ENCODE results near the gene TSPAN32.
"Not testable (repeated sequence)": the region's sequence is repeated elsewhere in the genome, so short reads cannot be mapped to it uniquely, and the experiment has no call there.

Gene TSPAN32

DNA sequence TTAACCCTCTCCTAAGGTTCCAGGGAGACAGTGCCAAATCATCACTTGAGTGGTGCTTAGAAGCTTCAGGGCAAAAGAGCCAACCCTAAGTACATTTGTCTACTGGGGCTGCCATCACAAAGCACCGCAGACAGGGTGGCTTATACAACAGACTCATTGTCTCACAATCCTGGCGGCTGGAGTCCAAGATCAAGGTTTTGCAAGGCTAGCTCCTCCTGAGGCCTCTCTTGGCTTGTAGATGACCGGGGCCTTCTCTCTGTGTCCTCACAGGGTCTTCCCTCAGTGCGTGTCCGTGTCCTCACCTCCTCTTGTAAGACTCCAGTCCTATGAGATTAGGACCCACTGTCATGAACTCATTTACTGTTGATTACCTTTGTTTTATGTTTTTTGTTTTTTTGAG lies 41.2 kb downstream of the TSPAN32 start:
- DNase-seq (ENCODE audit: low spot score) = no peak

GRCh38 chr11:2343502-2343901 lies 41.7 kb downstream of the TSPAN32 start:
- no peak for DNase-seq (ENCODE audit: low spot score)

DNA sequence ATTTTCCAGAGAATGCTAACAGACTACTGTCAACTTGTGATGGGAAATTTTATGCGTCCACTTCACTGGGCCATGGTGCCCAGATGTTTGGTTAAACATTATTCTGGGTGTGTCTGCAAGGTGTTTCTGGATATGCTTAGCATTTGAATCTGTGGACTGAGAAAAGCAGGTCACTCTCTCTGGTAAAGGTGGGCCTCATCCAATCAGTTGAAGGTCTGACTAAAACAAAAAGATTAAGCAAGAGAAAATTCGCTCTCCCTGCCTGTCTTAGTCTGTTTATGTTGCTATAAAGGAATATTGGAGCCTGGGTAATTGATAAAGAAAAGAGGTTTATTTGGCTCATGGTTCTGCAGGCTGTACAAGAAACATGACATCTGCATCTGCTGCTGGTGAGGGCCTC lies 43.2 kb downstream of the TSPAN32 start:
- DNase-seq (ENCODE audit: low spot score) = no peak

DNA sequence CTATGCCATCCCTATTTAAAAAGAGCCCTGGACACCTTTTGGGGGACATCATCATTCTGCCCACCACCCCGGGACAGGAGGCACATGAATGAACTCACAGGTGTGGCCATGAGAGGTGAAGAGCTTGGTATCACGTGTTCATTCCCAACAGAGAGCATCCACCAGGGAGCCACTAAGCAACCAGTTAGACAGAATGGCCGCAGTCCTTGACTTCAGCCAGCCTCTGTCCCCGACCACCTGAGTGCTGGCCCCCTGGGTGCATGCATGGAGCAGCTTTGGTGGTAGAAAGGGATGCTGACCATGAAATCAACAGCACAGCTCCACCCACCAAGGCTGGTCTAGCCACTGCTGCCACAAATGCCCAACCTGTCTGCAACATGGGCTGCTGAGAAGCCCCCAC lies 44.2 kb downstream of the TSPAN32 start:
- no peak for DNase-seq (ENCODE audit: low spot score)

GRCh38 chr11:2346586-2347307 lies 44.9 kb downstream of the TSPAN32 start:
- no peak for DNase-seq (ENCODE audit: low spot score)

GRCh38 chr11:2347308-2347830 lies 45.6 kb downstream of the TSPAN32 start:
- no peak for DNase-seq (ENCODE audit: low spot score)

DNA sequence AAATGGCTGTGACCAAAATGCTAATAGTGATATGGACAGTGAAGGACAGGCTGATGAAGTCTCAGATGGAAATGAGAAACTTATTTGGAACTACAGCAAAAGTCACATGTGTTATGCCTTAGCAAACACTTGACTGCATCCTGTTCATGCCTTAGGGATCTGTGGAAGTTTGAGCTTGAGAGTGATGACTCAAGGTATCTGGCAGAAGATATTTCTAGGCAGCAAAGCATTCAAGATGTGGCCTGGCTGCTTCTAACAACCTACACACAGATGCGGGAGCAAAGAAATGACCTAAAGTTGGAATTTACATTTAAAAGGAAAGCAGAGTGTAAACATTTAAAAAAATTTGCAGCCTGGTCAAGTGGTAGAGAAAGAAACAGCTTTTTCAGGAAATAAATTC lies 47.2 kb downstream of the TSPAN32 start:
- DNase-seq (ENCODE audit: low spot score) = no peak

DNA sequence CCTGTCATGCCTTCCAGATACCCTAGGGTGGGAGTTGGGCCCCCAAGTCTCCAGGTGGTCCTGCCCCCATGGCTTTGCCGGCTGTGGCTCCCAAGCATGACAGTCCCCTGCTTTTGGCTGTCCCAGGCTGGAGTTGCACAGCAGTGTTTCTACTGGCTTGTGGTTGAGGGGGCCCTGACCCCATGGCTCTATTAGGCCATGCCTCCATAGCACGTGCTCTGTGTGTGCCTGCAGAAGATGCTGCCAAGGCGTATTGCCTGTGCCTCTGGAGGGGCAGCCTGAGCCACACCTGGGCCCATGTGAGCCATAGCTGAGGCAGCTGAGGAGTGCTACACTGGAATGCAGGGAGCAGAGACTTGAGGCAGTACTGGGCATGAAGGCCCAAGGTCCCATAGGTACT lies 49.9 kb downstream of the TSPAN32 start:
- DNase-seq (ENCODE audit: low spot score) = no peak

- no peak for DNase-seq (ENCODE audit: low spot score)
Measured at GRCh38 chr11:2352420-2352819, 50.6 kb downstream of the TSPAN32 start.

- DNase-seq (ENCODE audit: low spot score) = no peak
Measured at GRCh38 chr11:2355000-2355644, 53.3 kb downstream of the TSPAN32 start.

- DNase-seq (ENCODE audit: low spot score) = no peak
Measured at GRCh38 chr11:2357246-2357645, 55.4 kb downstream of the TSPAN32 start.

GRCh38 chr11:2357651-2358050 lies 55.8 kb downstream of the TSPAN32 start:
- not testable (repeated sequence) for DNase-seq (ENCODE audit: low spot score)

DNA sequence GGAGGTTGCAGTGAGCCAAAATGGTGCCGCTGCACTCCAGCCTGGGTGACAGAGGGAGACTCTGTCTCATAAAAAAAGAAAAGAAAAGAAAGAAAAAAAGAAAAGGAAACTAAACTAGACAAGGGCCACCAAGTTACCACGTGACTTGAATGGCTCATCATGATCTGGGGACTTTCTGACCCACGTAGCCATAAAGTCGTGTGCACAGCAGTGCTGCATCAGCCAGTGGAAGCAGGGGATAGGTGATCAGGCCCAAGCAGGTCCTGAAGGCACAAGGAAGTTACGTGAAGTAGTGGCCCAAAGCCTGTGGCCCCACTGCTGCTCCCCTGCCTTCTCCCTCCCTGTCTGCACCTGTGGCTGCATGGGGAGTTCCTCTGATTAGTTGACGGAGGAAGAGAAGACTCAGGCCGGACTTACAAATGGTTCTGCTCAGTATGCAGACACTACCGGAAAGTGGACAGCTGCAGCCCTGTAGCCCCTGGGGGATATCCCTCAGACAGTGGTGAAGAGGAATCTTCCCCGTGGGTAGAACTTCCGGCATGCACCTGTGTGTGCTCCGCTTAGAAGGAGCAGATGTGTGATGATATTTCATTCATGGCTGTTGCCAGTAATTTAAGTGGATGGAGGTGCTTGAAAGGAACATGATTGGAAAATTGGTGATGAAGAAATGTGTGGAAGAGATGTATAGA lies 57.1 kb downstream of the TSPAN32 start:
- no peak for DNase-seq (ENCODE audit: low spot score)

GRCh38 chr11:2359557-2359956 lies 57.7 kb downstream of the TSPAN32 start:
- no peak for DNase-seq (ENCODE audit: low spot score)

GRCh38 chr11:2360081-2360642 lies 58.3 kb downstream of the TSPAN32 start:
- DNase-seq (ENCODE audit: low spot score) = no peak

DNA sequence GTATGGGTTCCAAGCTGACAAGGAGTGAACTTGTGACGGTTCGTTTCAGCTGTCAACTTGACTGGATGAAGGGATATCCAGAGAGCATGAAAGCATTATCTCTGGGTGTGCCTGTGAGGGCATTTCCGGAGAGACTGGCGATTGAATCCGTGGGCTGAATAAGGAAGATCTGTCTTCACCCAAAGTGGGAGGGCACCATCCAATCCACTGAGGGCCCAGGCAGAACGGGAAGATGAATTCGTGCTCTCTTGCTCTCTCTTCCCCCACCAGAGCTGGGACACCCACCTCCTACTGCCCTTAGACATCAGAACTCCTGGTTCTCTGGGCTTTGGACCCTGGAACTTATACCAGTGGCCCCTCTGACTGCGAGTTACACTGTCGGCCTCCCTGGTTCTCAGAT lies 59.8 kb downstream of the TSPAN32 start:
- no peak for DNase-seq (ENCODE audit: low spot score)

DNA sequence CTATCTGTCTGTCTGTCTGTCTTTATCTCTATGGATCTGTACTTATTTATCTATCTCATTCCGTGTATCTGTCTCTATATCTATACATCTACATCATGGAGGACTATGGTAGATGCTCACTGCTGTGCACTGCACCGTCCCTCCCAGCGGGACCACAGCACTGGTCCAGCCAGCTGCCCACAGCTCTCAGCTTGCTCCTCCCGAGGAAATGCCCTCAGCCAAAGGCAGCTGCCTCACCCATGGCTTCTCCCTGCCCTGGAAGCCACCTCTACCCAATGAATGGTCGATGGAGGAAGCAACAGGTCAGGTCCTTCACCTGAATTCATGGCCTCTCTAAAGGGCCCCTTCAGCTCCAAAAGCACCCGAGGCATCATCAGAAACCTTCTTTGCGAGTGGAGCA lies 60.6 kb downstream of the TSPAN32 start:
- DNase-seq (ENCODE audit: low spot score) = no peak

DNA sequence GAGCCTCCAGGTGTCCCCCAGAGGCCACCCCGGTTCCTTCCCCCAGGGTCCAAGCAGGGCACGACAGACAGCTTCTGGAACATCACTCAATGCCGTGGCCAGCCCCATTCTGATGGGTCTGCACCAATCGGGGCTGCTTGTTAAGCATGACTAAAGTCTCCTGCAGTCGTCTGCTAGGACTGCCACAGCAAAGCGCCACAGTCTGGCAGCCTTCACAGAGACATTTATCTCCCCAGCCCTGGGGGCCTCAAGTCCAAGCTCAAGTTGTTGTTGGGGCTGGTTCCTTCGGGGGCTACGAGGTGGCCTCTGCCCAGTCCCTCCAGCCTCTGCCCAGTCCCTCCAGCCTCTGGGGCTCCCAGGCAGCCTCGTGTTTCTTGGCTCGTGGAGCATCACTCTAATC lies 61.3 kb downstream of the TSPAN32 start:
- no peak for DNase-seq (ENCODE audit: low spot score)

DNA sequence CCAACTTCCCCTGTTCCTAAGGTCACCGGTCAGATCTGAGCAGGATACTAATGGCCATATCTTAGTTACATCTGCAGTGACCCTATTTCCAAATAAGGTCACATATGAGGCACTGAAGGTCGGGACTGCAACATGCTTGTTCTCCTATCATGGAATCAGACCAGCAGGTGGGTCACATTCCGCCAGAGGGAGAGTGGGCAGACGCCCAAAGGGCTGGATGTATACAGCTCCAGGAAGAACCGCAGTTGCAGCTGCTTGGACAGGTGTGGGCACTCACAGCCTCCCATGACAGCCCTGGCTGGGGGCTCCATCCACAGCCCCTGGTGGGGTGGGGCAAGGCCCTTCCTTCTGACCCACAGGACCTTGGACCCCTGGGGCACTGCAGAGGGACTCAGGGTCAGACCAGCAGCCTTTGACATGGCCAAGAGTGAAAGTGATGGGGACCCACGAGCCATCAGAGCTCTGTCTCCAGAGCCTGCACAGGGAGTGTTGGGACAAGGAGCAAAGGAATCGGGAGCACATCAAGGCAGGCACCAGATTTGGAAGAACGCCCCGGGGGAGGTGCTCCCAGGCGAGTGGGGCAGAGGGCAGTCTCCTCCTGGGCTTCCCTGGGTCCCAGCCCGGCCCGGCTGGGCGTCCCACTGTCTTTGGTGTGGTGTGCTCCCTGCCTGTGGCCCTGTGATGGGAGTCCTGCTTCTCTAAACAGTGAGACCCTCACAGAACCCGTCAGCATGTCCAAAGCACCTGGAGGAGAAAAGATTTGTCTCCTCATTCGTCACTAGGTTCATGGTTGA lies 62.0 kb downstream of the TSPAN32 start:
- DNase-seq (ENCODE audit: low spot score) = no peak

- not testable (repeated sequence) for DNase-seq (ENCODE audit: low spot score)
Measured at GRCh38 chr11:2364386-2364785, 62.6 kb downstream of the TSPAN32 start.

- DNase-seq (ENCODE audit: low spot score) = no peak
Measured at GRCh38 chr11:2365571-2366210, 63.9 kb downstream of the TSPAN32 start.
